ENCODE data around the gene CPNE5. TPM values are rescaled to one million over a fixed set of nuclear protein-coding genes. Genes with fewer than 3 reads are reported as not detected.
"Not testable (repeated sequence)": the region's sequence is repeated elsewhere in the genome, so short reads cannot be mapped to it uniquely, and the experiment has no call there.

The CPNE5 gene
- polyA plus RNA-seq, 3 donors = 0.47 to 0.85 (median 0.82) TPM

DNA sequence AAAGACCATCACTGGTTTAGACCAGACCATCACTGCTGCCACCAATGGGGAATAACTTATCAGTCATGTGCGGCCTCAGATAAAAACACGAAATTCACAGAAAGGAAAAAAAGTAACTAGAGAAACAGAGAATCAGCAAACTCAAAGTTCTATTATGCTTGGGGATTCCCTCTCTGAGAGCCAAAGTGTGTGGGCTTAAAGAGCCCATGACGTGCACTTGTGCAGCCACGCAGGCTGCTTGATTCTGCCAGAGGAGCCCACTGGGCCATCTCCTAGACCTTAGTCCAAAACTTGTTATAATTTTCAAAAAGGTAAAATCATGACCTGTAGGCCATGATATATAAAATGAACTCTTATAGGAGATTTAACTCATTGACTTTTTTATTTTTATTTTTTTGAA lies 126.4 kb downstream of the CPNE5 start:
- H4K20me1 ChIP-seq (ENCODE audit: insufficient read depth, low read length) = no peaks in the 10 kb centered on the region
- Mint-ChIP-seq H3K27ac (peak overlapping the region in 4 of 7 donors; percentile 19 to 61 (median 44)), H3K4me1 (no peaks in the 10 kb centered on the region), H3K36me3 (peaks cover 50 to 86% of the 10 kb centered on the region in 2 donors), H3K9me3 (no peaks in the 10 kb centered on the region), H3K27me3 (ENCODE audit: low read depth in 3 of 3) (no peaks in the 10 kb centered on the region), H3K4me3 (no peak overlapping the region)
- H3K4me2 ChIP-seq (replicated peaks; ENCODE audit: extremely low read depth, low read length, poor library complexity, severe bottlenecking) = no peak overlapping the region
- intact Hi-C loops (cut with micrococcal nuclease) = no loop called here
- TF ChIP-seq, protein P1, sequence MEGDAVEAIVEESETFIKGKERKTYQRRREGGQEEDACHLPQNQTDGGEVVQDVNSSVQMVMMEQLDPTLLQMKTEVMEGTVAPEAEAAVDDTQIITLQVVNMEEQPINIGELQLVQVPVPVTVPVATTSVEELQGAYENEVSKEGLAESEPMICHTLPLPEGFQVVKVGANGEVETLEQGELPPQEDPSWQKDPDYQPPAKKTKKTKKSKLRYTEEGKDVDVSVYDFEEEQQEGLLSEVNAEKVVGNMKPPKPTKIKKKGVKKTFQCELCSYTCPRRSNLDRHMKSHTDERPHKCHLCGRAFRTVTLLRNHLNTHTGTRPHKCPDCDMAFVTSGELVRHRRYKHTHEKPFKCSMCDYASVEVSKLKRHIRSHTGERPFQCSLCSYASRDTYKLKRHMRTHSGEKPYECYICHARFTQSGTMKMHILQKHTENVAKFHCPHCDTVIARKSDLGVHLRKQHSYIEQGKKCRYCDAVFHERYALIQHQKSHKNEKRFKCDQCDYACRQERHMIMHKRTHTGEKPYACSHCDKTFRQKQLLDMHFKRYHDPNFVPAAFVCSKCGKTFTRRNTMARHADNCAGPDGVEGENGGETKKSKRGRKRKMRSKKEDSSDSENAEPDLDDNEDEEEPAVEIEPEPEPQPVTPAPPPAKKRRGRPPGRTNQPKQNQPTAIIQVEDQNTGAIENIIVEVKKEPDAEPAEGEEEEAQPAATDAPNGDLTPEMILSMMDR (IDR thresholded peaks at IDR 0.05) = no peak
- peaks cover 63% of the 10 kb centered on the region for H3K79me2 ChIP-seq (ENCODE audit: insufficient read depth, low read length)
- no peak overlapping the region for H2AFZ ChIP-seq (ENCODE audit: insufficient read depth, low read depth, low read length, poor library complexity, severe bottlenecking)
- no peaks in the 10 kb centered on the region for H3K4me1 ChIP-seq (ENCODE audit: control insufficient read depth in 1 of 2, insufficient read depth in 2 of 2, low read length in 2 of 2)
- H3K4me3 ChIP-seq (replicated peaks in 1 of 3; ENCODE audit: low read depth in 2 of 3, low read length in 3 of 3) = no peak overlapping the region
- no peak for DNase-seq
- no peaks in the 10 kb centered on the region for H3K9me3 ChIP-seq (replicated peaks in 1 of 2; ENCODE audit: control insufficient read depth in 1 of 2, insufficient read depth in 1 of 2, low read length in 2 of 2)
- no peak overlapping the region for H3K27ac ChIP-seq (ENCODE audit: low read depth in 1 of 2, low read length in 2 of 2)
- peaks cover 58 to 85% of the 10 kb centered on the region in 2 donors for H3K36me3 ChIP-seq (replicated peaks in 1 of 2; ENCODE audit: control insufficient read depth in 1 of 2, insufficient read depth in 2 of 2, low read length in 2 of 2)
- H3K9ac ChIP-seq (ENCODE audit: insufficient read depth, low read length, poor library complexity, severe bottlenecking) = no peak overlapping the region
- H3K27me3 ChIP-seq (ENCODE audit: control insufficient read depth in 2 of 2, insufficient read depth in 2 of 2, low read length in 2 of 2) = no peaks in the 10 kb centered on the region
- 100% methylated on average over 2 of the region's 4 CpGs for WGBS (ENCODE audit: insufficient coverage)

DNA sequence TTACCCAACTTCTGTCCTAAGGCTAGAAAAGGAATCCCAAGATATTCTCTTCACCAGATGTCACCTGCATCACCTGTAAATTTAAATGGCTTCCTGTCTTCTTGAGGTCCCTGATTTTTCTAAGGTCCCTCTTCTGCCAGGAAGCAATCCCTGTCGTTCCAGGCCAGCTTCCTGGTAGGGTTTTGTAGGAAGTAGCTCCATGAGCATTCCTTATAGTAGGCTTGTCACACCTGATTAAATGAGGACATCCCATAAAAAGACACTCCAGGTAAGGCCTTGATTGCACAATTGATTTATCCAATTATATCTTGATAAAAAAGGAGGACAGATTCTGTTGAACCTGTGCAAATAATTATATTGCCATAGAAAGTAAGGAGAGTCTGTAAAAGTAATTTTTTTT lies 132.9 kb downstream of the CPNE5 start:
- Mint-ChIP-seq H3K9me3 (no peaks in the 10 kb centered on the region), H3K27ac (peak overlapping the region in 1 of 7 donors; percentile 22), H3K36me3 (peaks cover 52 to 75% of the 10 kb centered on the region in 2 donors), H3K27me3 (ENCODE audit: low read depth in 3 of 3) (peaks cover 0 to 2% (median 0%) of the 10 kb centered on the region in 3 donors), H3K4me1 (peaks cover 16% of the 10 kb centered on the region), H3K4me3 (no peak overlapping the region)
- H3K27ac ChIP-seq (ENCODE audit: low read depth in 1 of 2, low read length in 2 of 2) = peak overlapping the region in 1 of 2 donors; percentile 38
- peak in 1 of 3 donors; percentile 0 for DNase-seq
- no peak overlapping the region for H3K4me3 ChIP-seq (replicated peaks in 1 of 3; ENCODE audit: low read depth in 2 of 3, low read length in 3 of 3)
- peaks cover 4% of the 10 kb centered on the region for H4K20me1 ChIP-seq (ENCODE audit: insufficient read depth, low read length)
- no peaks in the 10 kb centered on the region for H3K9me3 ChIP-seq (replicated peaks in 1 of 2; ENCODE audit: control insufficient read depth in 1 of 2, insufficient read depth in 1 of 2, low read length in 2 of 2)
- no peaks in the 10 kb centered on the region for H3K27me3 ChIP-seq (ENCODE audit: control insufficient read depth in 2 of 2, insufficient read depth in 2 of 2, low read length in 2 of 2)
- no peak overlapping the region for H3K4me2 ChIP-seq (replicated peaks; ENCODE audit: extremely low read depth, low read length, poor library complexity, severe bottlenecking)
- WGBS (ENCODE audit: insufficient coverage) = no CpG with 5 or more reads among the region's 1 CpG
- no peak overlapping the region for H2AFZ ChIP-seq (ENCODE audit: insufficient read depth, low read depth, low read length, poor library complexity, severe bottlenecking)
- intact Hi-C loops (cut with micrococcal nuclease) = no loop called here
- H3K36me3 ChIP-seq (replicated peaks in 1 of 2; ENCODE audit: control insufficient read depth in 1 of 2, insufficient read depth in 2 of 2, low read length in 2 of 2) = peaks cover 33 to 75% of the 10 kb centered on the region in 2 donors
- H3K79me2 ChIP-seq (ENCODE audit: insufficient read depth, low read length) = peaks cover 97% of the 10 kb centered on the region
- peaks cover 13 to 15% of the 10 kb centered on the region in 2 donors for H3K4me1 ChIP-seq (ENCODE audit: control insufficient read depth in 1 of 2, insufficient read depth in 2 of 2, low read length in 2 of 2)
- no peak overlapping the region for H3K9ac ChIP-seq (ENCODE audit: insufficient read depth, low read length, poor library complexity, severe bottlenecking)
- TF ChIP-seq, protein P1 (IDR thresholded peaks at IDR 0.05) = no peak

DNA sequence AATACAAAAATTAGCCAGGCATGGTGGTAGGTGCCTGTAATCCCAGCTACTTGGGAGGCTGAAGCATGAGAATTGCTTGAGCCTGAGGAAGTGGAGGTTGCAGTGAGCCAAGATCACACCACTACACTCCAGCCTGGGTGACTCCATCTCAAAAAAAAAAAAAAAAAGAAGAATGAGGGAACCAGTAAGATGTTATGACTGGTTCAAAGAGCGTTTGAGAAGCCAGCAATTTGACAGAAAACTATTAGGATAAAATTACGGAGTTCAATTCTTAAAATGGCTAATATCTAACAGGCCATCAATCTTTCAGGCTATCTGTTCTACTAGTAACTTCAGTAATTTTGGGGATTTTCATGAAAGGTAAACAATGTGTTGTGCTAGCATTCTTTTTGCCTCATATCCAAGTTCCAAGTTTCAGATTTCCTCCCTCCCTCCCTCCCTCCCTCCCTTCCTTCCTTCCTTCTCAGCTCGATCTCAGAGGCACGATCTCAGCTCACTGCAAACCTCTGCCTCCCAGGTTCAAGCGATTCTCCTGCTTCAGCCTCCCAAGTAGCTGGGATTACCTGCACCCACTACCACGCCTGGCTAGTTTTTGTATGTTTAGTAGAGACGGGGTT lies 134.2 kb downstream of the CPNE5 start:
- H3K27me3 ChIP-seq (ENCODE audit: control insufficient read depth in 2 of 2, insufficient read depth in 2 of 2, low read length in 2 of 2); H3K27ac ChIP-seq (ENCODE audit: low read depth in 1 of 2, low read length in 2 of 2); H3K4me3 ChIP-seq (replicated peaks in 1 of 3; ENCODE audit: low read depth in 2 of 3, low read length in 3 of 3); H4K20me1 ChIP-seq (ENCODE audit: insufficient read depth, low read length); H3K9ac ChIP-seq (ENCODE audit: insufficient read depth, low read length, poor library complexity, severe bottlenecking); H3K4me3 Mint-ChIP-seq; H2AFZ ChIP-seq (ENCODE audit: insufficient read depth, low read depth, low read length, poor library complexity, severe bottlenecking); DNase-seq; intact Hi-C loops (cut with micrococcal nuclease); H3K4me2 ChIP-seq (replicated peaks; ENCODE audit: extremely low read depth, low read length, poor library complexity, severe bottlenecking); H3K9me3 Mint-ChIP-seq; H3K9me3 ChIP-seq (replicated peaks in 1 of 2; ENCODE audit: control insufficient read depth in 1 of 2, insufficient read depth in 1 of 2, low read length in 2 of 2); H3K27me3 Mint-ChIP-seq (ENCODE audit: low read depth in 3 of 3): not testable (repeated sequence)
- peaks cover 97% of the 10 kb centered on the region for H3K79me2 ChIP-seq (ENCODE audit: insufficient read depth, low read length)
- Mint-ChIP-seq H3K4me1 (peaks cover 28% of the 10 kb centered on the region), H3K27ac (peak overlapping the region in 2 of 7 donors; percentile 75 to 77), H3K36me3 (peaks cover 46 to 69% of the 10 kb centered on the region in 2 donors)
- peaks cover 26 to 27% of the 10 kb centered on the region in 2 donors for H3K4me1 ChIP-seq (ENCODE audit: control insufficient read depth in 1 of 2, insufficient read depth in 2 of 2, low read length in 2 of 2)
- WGBS (ENCODE audit: insufficient coverage) = no CpG with 5 or more reads among the region's 7 CpGs
- H3K36me3 ChIP-seq (replicated peaks in 1 of 2; ENCODE audit: control insufficient read depth in 1 of 2, insufficient read depth in 2 of 2, low read length in 2 of 2) = peaks cover 28 to 63% of the 10 kb centered on the region in 2 donors

Data from CD14-positive monocyte (primary cell).